Naive B cell (primary cell): ENCODE data around the gene OR4C6. TPM values are rescaled to one million over a fixed set of nuclear protein-coding genes. Genes with fewer than 3 reads are reported as not detected.

ENCODE experiments used
- ATAC-seq, 2 donors: fragments of 150-1000 bp; cut with Tn5 transposase; 2 replicates each; pipeline ENCODE4 v1.10.0; 2021; ENCODE audit warnings: low read depth in 2 of 2, mild to moderate bottlenecking in 2 of 2, moderate library complexity in 2 of 2
- DNase-seq: peaks from one replicate; pipeline ENCODE4 v3.0.0; 2022
- H3K27ac Mint-ChIP-seq, 6 donors: one replicate each; pipeline ENCODE4 v1.8.0; 2020 to 2022; ENCODE audit warnings: mild to moderate bottlenecking in 6 of 6, mixed read lengths in 6 of 6, moderate library complexity in 5 of 6, inconsistent platforms in 2 of 6
- H3K27me3 Mint-ChIP-seq, 3 donors: one replicate each; pipeline ENCODE4 v1.8.0; 2021 to 2022; ENCODE audit warnings: mixed read lengths in 3 of 3, mild to moderate bottlenecking in 1 of 3
- H3K36me3 Mint-ChIP-seq, 2 donors: one replicate each; pipeline ENCODE4 v1.8.0; 2020 to 2022; ENCODE audit warnings: mixed read lengths in 2 of 2, inconsistent platforms in 1 of 2, mild to moderate bottlenecking in 1 of 2
- H3K4me1 Mint-ChIP-seq, 3 donors: one replicate each; pipeline ENCODE4 v1.8.0; 2020 to 2022; ENCODE audit warnings: mixed read lengths in 3 of 3, inconsistent platforms in 1 of 3, mild to moderate bottlenecking in 1 of 3, moderate library complexity in 1 of 3
- H3K4me3 Mint-ChIP-seq, 8 donors: one replicate each; pipeline ENCODE4 v1.8.0; 2020 to 2022; ENCODE audit warnings: mild to moderate bottlenecking in 8 of 8, mixed read lengths in 8 of 8, moderate library complexity in 8 of 8, inconsistent platforms in 2 of 8
- H3K9me3 Mint-ChIP-seq, 7 donors: one replicate each; pipeline ENCODE4 v1.8.0; 2020 to 2022; ENCODE audit warnings: mixed read lengths in 7 of 7, mild to moderate bottlenecking in 5 of 7, inconsistent platforms in 2 of 7, moderate library complexity in 1 of 7
- polyA plus RNA-seq, 6 donors: library from polyadenylated mRNA; unstranded; fragments of 300-500 nt; fragmentation: Illumina TruSeq; gene quantifications; one replicate each; pipeline ENCODE4 v1.2.3, GENCODE V29; 2021; ENCODE audit warnings: low read depth in 6 of 6

Gene OR4C6
- not detected for polyA plus RNA-seq

DNA sequence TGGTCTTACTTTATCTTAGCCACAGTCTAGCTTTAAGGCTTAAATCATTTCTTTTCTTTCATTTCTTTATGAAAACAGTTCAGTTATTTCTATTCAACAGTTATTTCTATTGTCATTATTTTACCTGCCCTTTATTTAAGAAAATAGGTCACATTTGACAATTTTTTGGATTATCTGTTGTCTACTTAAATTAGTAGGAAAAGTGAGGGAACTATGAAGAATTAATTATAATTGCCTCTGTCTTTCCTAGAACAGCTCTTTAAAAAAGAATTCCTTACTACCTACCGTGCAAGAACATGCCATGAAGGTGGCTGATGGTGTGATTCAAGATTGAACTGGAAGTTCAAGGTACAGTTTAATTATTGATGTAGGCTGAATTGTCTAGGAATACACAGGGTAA lies at the start of gene OR4C6:
OR4C6 (plus strand) TSS at position 301 of the 400 bp plus-strand sequence. CDS start 2,966 bp downstream, outside the sequence.
- H3K4me1 Mint-ChIP-seq, result no peaks in the 10 kb centered on the region
- H3K4me3 Mint-ChIP-seq, result no peak within 1 kb of the TSS
- no peaks in the 10 kb centered on the region for H3K27me3 Mint-ChIP-seq
- ATAC-seq, result no peak
- peaks cover 2 to 12% (median 5%) of the 10 kb centered on the region in 7 donors for H3K9me3 Mint-ChIP-seq
- H3K36me3 Mint-ChIP-seq, result no peaks in the 10 kb centered on the region
- H3K27ac Mint-ChIP-seq, result no peak within 1 kb of the TSS
- DNase-seq, result no peak

DNA sequence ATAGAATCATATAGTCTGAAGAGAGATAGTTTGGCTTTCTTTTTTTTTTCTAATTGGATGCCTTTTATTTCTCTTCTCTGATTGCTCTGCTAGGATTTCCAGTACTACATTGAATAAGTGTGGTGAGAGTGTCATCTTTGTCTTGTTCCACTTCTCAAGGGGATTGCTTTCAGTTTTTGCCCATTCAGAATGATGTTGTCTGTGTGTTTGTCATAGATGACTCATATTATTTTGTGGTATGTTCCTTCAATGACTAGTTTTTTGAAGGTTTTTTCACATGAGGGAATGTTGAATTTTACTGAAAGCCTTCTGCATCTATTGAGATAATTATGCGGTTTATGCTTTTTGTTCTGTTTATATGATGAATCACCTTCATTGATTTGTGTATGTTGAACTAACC lies 37.5 kb upstream of the OR4C6 start:
- Mint-ChIP-seq H3K27me3 (no peaks in the 10 kb centered on the region), H3K4me3 (no peak overlapping the region), H3K4me1 (no peaks in the 10 kb centered on the region), H3K36me3 (no peaks in the 10 kb centered on the region), H3K9me3 (peaks cover 3 to 52% (median 13%) of the 10 kb centered on the region in 7 donors), H3K27ac (no peak overlapping the region)
- ATAC-seq (no peak), DNase-seq (no peak)

DNA sequence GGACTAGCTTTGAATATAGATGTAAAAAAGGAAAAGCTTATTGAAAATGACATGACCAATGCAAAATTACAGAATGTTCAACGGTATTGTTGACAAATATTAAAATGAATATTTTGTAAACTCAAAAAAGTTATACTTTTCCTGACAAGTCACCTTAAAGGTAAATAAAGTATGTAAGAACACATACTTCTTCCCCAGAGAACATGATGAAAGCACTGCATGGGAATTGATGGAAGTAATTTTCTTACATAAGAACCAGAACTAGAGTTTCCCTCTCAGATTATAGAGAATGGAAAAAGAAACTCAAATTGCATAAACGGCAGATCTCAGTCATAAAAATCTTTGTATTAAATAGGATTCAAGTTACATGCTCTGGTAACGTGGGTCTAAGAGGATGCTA lies 27.2 kb upstream of the OR4C6 start, which contains the start of gene OR4P4:
OR4P4 (plus strand) TSS at position 301 of the 400 bp plus-strand sequence.
- H3K27ac Mint-ChIP-seq, result no peak within 1 kb of the TSS

DNA sequence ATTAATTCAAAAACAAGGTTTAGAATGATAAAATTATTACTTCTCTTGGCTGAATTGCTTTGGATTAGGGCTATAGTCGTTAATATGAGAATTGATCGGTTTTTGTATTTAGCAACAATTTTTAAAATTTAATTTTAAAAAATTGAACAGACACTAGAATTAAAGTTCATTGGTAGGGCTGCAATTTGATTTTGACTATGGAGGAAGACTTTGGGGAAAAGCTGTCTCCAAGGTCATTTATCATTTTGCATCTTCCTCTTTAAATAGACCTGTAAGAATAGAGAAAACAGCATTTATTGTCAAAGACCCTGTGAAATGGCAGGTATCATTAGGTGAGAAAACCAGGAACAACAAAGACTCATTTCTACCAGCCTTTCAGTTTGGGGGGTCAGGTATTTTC lies 14.0 kb upstream of the OR4C6 start, which contains the start of gene OR4S2:
OR4S2 (plus strand) TSS at position 301 of the 400 bp plus-strand sequence. CDS start 2,577 bp downstream, outside the sequence.
- peaks cover 0 to 40% (median 2%) of the 10 kb centered on the region in 7 donors for H3K9me3 Mint-ChIP-seq
- no peak within 1 kb of the TSS for H3K27ac Mint-ChIP-seq

More for the DNA sequence above, 27.2 kb upstream of the OR4C6 start, which contains the start of gene OR4P4:
- Mint-ChIP-seq H3K27me3 (no peaks in the 10 kb centered on the region), H3K4me3 (no peak within 1 kb of the TSS), H3K36me3 (no peaks in the 10 kb centered on the region), H3K9me3 (peaks cover 0 to 13% (median 4%) of the 10 kb centered on the region in 7 donors), H3K4me1 (no peaks in the 10 kb centered on the region)
- ATAC-seq (no peak), DNase-seq (no peak)

DNA sequence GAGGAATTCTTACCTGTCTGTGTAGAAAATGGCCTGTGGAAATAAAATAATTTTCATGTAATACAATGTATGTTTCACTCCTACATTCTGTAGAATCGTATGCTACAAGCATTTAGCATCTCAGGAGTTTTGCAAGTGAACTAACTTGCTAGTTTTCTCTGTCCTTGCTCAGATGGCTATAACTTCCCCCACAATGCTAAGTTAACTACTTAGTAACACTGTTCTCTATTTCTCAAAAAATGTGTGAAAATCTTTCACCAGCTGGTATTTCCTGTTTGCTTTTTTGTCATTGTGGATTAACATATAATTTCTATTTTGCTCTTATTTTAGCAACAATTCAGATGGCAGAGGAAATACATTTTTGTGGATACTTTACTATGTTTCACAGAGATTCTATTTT lies 9.4 kb upstream of the OR4C6 start:
- H3K4me1 Mint-ChIP-seq, result no peaks in the 10 kb centered on the region
- H3K36me3 Mint-ChIP-seq, result no peaks in the 10 kb centered on the region
- no peak for DNase-seq
- H3K4me3 Mint-ChIP-seq, result no peak overlapping the region
- H3K27me3 Mint-ChIP-seq, result no peaks in the 10 kb centered on the region
- H3K27ac Mint-ChIP-seq, result no peak overlapping the region
- peaks cover 0 to 29% (median 4%) of the 10 kb centered on the region in 7 donors for H3K9me3 Mint-ChIP-seq
- ATAC-seq, result no peak

More for the DNA sequence above, 14.0 kb upstream of the OR4C6 start, which contains the start of gene OR4S2:
- ATAC-seq (no peak), DNase-seq (no peak)
- no peak within 1 kb of the TSS for H3K4me3 Mint-ChIP-seq
- no peaks in the 10 kb centered on the region for H3K36me3 Mint-ChIP-seq
- no peaks in the 10 kb centered on the region for H3K4me1 Mint-ChIP-seq
- H3K27me3 Mint-ChIP-seq, result no peaks in the 10 kb centered on the region

DNA sequence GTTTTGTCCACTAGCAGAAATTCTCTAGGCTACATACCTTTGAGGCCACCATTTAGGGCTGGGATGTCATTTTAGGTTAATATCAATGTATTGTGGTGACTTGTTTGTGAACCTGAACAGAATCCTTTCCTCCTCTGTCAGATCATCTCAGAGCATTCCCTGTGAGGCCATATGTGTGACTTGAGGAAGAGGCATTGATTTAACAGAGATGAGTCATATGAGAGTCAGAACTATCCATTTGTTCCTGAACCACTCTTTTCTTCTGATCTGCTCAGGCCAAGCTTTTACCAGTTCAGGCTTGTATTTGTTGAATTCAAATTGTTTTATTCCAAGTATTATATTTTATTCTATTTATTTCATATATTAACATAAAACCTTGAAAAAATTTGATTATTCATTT lies 6.9 kb upstream of the OR4C6 start:
- Mint-ChIP-seq H3K27ac (no peak overlapping the region), H3K9me3 (peaks cover 0 to 24% (median 5%) of the 10 kb centered on the region in 7 donors), H3K27me3 (no peaks in the 10 kb centered on the region), H3K4me3 (no peak overlapping the region), H3K4me1 (no peaks in the 10 kb centered on the region), H3K36me3 (no peaks in the 10 kb centered on the region)
- ATAC-seq (no peak), DNase-seq (no peak)

DNA sequence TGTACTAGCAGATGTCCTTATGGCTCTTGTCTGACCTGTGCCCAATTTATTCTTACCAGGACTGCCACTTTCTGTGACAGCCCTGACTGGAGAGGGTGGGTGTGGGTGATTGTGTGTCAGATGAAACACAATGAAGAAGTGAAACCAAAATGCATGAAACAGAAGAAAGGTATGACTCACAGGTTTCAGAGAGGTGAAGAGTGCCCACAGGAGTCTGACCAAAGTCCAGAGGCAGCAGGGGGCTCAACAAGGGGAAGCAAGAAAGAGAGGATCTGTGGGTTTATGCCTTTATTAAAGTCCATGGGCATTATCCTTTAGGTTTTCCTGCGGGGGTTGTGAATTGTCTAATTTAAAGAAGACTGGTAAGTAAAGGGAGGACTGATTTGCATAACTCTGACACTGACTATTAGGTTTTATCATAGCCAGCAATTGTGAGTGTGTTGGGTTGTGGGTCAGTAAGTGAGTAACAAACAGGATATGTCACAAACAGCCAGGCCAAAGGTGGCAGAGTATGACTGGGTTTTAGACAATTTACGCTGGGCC lies 3.9 kb upstream of the OR4C6 start:
- no peaks in the 10 kb centered on the region for H3K4me1 Mint-ChIP-seq
- peaks cover 0 to 11% (median 5%) of the 10 kb centered on the region in 7 donors for H3K9me3 Mint-ChIP-seq
- DNase-seq (no peak), ATAC-seq (no peak)
- no peaks in the 10 kb centered on the region for H3K36me3 Mint-ChIP-seq
- H3K27me3 Mint-ChIP-seq, result no peaks in the 10 kb centered on the region
- H3K27ac Mint-ChIP-seq, result no peak overlapping the region
- no peak overlapping the region for H3K4me3 Mint-ChIP-seq

DNA sequence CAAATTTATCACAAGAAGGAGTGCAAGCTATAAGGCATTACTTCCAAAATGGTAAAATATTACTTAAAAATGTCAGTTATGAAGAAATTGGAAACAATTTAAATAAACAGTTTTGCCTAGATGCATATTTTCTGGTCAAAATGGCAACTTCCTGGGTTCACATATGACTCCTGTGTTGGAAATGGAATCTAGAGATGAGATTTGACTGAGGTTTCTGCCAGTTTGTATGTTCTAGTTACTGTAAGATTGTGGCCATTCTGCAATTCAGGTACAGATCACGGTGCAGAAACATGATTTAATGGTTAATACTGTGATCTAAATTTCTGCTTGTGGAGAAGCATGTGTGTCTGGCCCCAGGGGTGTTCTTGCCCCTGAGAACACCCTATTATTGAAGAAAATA lies 3.4 kb upstream of the OR4C6 start:
- no peaks in the 10 kb centered on the region for H3K4me1 Mint-ChIP-seq
- H3K36me3 Mint-ChIP-seq, result no peaks in the 10 kb centered on the region
- no peaks in the 10 kb centered on the region for H3K27me3 Mint-ChIP-seq
- DNase-seq (no peak), ATAC-seq (no peak)
- H3K4me3 Mint-ChIP-seq, result no peak overlapping the region
- H3K9me3 Mint-ChIP-seq, result peaks cover 0 to 12% (median 5%) of the 10 kb centered on the region in 7 donors
- no peak overlapping the region for H3K27ac Mint-ChIP-seq

DNA sequence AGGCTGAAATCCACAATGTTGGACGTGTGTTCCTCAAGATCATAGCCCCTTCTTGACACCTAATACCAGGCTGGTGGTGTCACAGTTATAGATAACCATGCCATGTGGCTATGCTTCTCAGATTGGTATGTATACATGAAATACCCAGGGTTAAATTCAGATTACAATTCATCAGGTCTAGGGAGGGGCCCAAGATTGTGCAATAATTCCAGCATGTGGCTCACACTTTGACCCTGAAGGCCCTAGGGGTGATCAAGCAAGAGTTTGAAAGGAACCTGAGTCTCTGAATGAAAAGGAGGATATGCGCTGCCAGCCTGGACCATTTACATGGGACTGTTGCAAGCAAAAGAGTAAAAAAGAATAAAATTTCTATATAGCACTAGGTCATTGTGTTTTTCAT lies 7.4 kb downstream of the OR4C6 start:
- H3K4me3 Mint-ChIP-seq, result no peak overlapping the region
- DNase-seq, result no peak
- no peaks in the 10 kb centered on the region for H3K4me1 Mint-ChIP-seq
- no peaks in the 10 kb centered on the region for H3K27me3 Mint-ChIP-seq
- ATAC-seq, result no peak
- H3K27ac Mint-ChIP-seq, result no peak overlapping the region
- H3K36me3 Mint-ChIP-seq, result no peaks in the 10 kb centered on the region
- peaks cover 0 to 6% (median 3%) of the 10 kb centered on the region in 7 donors for H3K9me3 Mint-ChIP-seq

DNA sequence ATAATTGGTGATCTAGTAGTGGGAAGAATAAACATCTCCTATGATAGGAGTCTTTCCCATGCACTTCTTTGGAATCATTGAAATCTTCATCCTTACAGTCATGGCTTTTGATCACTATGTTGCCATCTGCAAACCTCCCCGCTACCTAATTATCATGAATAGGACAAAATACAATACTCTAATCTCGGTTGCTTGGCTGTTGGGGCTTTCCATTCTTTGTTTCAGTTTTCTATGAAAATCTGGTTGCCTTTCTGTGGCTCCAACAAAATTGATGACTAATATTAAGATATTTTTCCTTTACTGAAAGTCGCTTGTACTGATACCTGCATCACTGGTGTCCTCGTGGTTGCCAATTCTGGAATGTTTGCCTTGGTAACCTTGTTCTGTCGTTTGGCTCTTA lies 11.9 kb downstream of the OR4C6 start:
- no peak overlapping the region for H3K27ac Mint-ChIP-seq
- no peaks in the 10 kb centered on the region for H3K27me3 Mint-ChIP-seq
- no peak overlapping the region for H3K4me3 Mint-ChIP-seq
- no peaks in the 10 kb centered on the region for H3K36me3 Mint-ChIP-seq
- H3K9me3 Mint-ChIP-seq, result peaks cover 0 to 8% (median 0%) of the 10 kb centered on the region in 7 donors
- no peaks in the 10 kb centered on the region for H3K4me1 Mint-ChIP-seq
- no peak for ATAC-seq
- no peak for DNase-seq

DNA sequence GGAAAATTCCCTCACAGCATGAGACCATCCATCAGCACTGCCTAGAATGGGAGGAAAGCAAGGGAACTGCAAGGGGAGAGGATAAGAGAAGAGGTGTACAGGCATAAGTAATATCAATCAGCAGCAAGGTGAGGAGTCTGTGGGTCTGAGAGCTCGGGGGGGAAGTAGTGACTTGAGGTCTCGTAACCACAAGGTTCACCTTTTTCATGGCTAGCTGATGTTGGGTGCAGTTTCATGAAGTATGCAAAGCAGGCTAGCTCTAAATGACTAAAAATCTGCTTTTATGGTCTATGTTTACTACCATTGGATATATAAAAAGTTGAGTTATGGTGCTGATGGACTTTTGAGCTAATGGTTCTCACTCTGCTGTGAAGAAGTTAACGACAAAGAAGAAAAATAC lies 35.8 kb downstream of the OR4C6 start:
- no peaks in the 10 kb centered on the region for H3K36me3 Mint-ChIP-seq
- DNase-seq (no peak), ATAC-seq (no peak)
- H3K27me3 Mint-ChIP-seq, result no peaks in the 10 kb centered on the region
- H3K27ac Mint-ChIP-seq, result no peak overlapping the region
- peaks cover 4 to 16% (median 10%) of the 10 kb centered on the region in 7 donors for H3K9me3 Mint-ChIP-seq
- H3K4me3 Mint-ChIP-seq, result no peak overlapping the region
- H3K4me1 Mint-ChIP-seq, result no peaks in the 10 kb centered on the region

DNA sequence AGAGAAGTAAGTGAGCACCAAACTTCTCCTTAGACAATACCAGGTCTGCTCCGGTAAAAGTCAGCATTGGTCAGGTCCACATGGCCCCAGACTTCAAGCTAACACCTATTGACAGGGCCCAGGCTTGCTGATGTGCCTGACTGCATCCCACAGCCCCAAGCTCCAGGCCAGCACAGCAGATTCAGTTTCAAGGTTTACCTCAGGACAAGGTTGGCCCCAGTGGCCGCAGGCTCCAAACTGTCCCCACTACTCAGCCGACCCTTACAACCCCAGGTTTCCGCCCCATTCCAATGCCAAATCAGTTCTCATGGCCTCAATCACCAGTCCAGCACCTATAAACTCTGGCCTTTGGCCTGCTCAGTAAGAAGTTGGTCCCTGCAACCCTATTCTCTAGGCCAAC lies 39.4 kb downstream of the OR4C6 start:
- Mint-ChIP-seq H3K4me3 (no peak overlapping the region), H3K36me3 (peaks cover 0 to 4% of the 10 kb centered on the region in 2 donors), H3K4me1 (no peaks in the 10 kb centered on the region), H3K9me3 (peaks cover 4 to 20% (median 16%) of the 10 kb centered on the region in 7 donors), H3K27ac (no peak overlapping the region), H3K27me3 (no peaks in the 10 kb centered on the region)
- ATAC-seq (no peak), DNase-seq (no peak)

DNA sequence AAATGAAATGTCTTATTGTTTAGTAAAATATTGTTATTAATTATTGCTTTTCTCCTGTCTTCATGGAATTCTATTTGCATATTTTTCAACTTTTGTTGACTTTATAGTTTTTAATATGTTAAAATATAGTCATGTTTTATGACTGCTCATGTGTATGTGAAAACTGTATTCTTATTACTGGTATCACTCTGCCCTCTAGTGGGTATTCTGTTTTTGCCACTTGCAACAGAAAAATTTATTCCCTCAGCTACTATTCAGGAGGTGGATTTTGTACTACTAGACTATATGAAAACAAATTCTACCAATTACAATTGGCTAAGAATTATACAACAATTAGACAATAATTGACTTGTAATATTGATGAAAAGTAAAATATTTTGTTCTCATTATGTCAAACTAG lies 45.0 kb downstream of the OR4C6 start:
- no peak overlapping the region for H3K27ac Mint-ChIP-seq
- no peak overlapping the region for H3K4me3 Mint-ChIP-seq
- H3K36me3 Mint-ChIP-seq, result peaks cover 0 to 4% of the 10 kb centered on the region in 2 donors
- H3K27me3 Mint-ChIP-seq, result no peaks in the 10 kb centered on the region
- H3K4me1 Mint-ChIP-seq, result no peaks in the 10 kb centered on the region
- ATAC-seq (no peak), DNase-seq (no peak)
- H3K9me3 Mint-ChIP-seq, result peaks cover 4 to 13% (median 7%) of the 10 kb centered on the region in 7 donors

DNA sequence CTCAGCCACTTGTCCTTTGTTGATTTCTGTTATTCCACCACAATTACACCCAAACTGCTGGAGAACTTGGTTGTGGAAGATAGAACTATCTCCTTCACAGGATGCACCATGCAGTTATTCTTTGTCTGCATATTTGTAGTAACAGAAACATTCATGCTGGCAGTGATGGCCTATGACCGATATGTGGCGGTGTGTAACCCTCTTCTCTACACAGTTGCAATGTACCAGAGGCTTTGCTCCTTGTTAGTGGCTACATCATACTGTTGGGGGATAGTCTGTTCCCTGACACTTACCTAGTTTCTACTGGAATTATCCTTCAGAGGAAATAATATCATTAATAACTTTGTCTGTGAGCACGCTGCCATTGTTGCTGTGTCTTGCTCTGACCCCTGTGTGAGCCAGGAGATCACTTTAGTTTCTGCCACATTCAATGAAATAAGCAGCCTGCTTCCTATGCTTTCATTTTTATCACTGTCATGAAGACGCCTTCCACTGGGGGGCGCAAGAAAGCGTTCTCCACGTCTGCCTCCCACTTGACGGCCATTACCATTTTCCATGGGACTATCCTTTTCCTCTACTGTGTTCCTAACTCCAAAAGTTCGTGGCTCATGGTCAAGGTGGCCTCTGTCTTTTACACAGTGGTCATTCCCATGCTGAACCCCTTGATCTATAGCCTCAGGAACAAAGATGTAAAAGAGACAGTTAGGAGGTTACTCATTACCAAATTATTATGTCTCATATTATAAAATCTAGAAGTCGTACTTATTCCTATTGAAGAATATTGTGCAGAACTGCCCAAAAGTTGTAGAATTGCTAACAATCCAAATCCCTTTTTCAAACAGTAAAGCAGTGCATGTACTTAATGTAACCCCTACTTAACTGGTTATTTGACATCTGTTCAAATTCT lies 53.2 kb downstream of the OR4C6 start:
- H3K27me3 Mint-ChIP-seq, result no peaks in the 10 kb centered on the region
- ATAC-seq, result no peak
- no peaks in the 10 kb centered on the region for H3K4me1 Mint-ChIP-seq
- H3K4me3 Mint-ChIP-seq, result peak overlapping the region in 1 of 8 donors; percentile 53
- H3K27ac Mint-ChIP-seq, result peak overlapping the region in 1 of 6 donors; percentile 67
- peaks cover 0 to 7% (median 4%) of the 10 kb centered on the region in 7 donors for H3K9me3 Mint-ChIP-seq
- no peak for DNase-seq
- H3K36me3 Mint-ChIP-seq, result no peaks in the 10 kb centered on the region
